Thyroid gland (tissue), 4 donors: Measurements from ENCODE around the gene C1orf216.

Source experiments
- POLR2A ChIP-seq, 2 donors: fragments of 450-650 bp; IDR thresholded peaks; one replicate each; pipeline ENCODE4 v1.6.1; 2017; ENCODE audit warnings: antibody characterized with exemption in 2 of 2, mild to moderate bottlenecking in 2 of 2, moderate library complexity in 1 of 2
- TF ChIP-seq, protein P1 (sequence below), 6 experiments: fragments of 200-600 bp in 3 of 6; fragments of 450-650 bp in 3 of 6; sonication (generic) in 3 of 6; IDR thresholded peaks; one replicate each; pipeline ENCODE4 v1.5.1; 2016 to 2019; ENCODE audit warnings: antibody characterized with exemption in 6 of 6, mild to moderate bottlenecking in 2 of 6, inconsistent platforms in 1 of 6, moderate library complexity in 1 of 6

DNA sequence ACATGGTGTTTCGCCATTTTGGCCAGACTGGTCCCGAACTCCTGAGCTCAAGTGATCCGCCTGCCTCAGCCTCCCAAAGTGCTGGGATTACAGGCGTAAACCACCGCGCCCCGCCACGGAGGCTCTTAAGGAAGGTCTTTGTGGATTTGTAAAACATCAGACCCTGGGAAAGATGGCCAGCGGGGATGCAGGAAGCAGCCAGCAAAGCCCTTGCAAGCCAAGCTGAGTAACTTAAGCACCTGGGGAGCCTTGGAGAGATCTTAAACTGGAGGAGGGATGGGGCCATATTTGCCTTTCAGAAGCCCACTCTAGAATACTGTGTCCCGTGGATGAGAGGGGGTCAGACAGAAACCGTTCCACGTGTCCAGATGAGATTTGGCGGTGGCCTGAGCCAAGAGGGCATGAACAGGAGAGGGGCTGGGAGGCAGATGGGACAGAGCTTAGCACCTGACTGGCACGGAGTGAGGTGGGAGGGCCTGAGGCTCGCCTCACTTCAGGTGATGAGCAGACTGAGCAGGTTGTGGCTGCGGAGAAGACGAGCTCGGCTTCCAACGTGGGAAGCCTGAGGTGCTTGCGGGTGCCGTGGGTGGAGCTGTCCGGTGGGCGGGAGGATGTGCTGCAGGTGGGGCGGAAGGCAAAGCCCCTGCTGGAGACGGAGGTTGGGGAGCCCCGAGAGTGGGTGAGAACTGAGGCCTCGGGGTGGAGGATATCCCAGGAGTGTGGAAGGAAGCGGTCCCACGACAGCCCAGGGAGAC, 11.7 kb downstream of the C1orf216 start:
- TF ChIP-seq POLR2A (IDR thresholded peaks at IDR 0.05), result no peak
- TF ChIP-seq, protein P1, sequence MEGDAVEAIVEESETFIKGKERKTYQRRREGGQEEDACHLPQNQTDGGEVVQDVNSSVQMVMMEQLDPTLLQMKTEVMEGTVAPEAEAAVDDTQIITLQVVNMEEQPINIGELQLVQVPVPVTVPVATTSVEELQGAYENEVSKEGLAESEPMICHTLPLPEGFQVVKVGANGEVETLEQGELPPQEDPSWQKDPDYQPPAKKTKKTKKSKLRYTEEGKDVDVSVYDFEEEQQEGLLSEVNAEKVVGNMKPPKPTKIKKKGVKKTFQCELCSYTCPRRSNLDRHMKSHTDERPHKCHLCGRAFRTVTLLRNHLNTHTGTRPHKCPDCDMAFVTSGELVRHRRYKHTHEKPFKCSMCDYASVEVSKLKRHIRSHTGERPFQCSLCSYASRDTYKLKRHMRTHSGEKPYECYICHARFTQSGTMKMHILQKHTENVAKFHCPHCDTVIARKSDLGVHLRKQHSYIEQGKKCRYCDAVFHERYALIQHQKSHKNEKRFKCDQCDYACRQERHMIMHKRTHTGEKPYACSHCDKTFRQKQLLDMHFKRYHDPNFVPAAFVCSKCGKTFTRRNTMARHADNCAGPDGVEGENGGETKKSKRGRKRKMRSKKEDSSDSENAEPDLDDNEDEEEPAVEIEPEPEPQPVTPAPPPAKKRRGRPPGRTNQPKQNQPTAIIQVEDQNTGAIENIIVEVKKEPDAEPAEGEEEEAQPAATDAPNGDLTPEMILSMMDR (IDR thresholded peaks at IDR 0.05), result no peak
